Measurements from ENCODE around the gene PBX3.
"Not testable (repeated sequence)": the region's sequence is repeated elsewhere in the genome, so short reads cannot be mapped to it uniquely, and the experiment has no call there.

PBX3 gene

GRCh38 chr9:125823874-125824406 is 76.8 kb downstream of the PBX3 start:
- DNase-seq (ENCODE audit: low read depth), result not testable (repeated sequence)

GRCh38 chr9:125825762-125826161 is 78.6 kb downstream of the PBX3 start:
- no peak for DNase-seq (ENCODE audit: low read depth)

GRCh38 chr9:125826850-125827249 is 79.7 kb downstream of the PBX3 start:
- no peak for DNase-seq (ENCODE audit: low read depth)

- no peak for DNase-seq (ENCODE audit: low read depth)
These were observed 82.6 kb downstream of the PBX3 start for GRCh38 chr9:125829743-125830142.

GRCh38 chr9:125831054-125831453 is 83.9 kb downstream of the PBX3 start:
- no peak for DNase-seq (ENCODE audit: low read depth)

GRCh38 chr9:125831616-125832015 is 84.4 kb downstream of the PBX3 start:
- DNase-seq (ENCODE audit: low read depth), result no peak

GRCh38 chr9:125835655-125836054 is 88.5 kb downstream of the PBX3 start:
- no peak for DNase-seq (ENCODE audit: low read depth)

GRCh38 chr9:125839317-125839716 is 92.1 kb downstream of the PBX3 start:
- DNase-seq (ENCODE audit: low read depth), result no peak

GRCh38 chr9:125841444-125841843 is 94.3 kb downstream of the PBX3 start:
- no peak for DNase-seq (ENCODE audit: low read depth)

GRCh38 chr9:125842242-125842641 is 95.1 kb downstream of the PBX3 start:
- DNase-seq (ENCODE audit: low read depth), result no peak

GRCh38 chr9:125843646-125844045 is 96.5 kb downstream of the PBX3 start:
- DNase-seq (ENCODE audit: low read depth), result no peak

- DNase-seq (ENCODE audit: low read depth), result no peak
These were observed 97.4 kb downstream of the PBX3 start for GRCh38 chr9:125844611-125845010.

- no peak for DNase-seq (ENCODE audit: low read depth)
These were observed 98.2 kb downstream of the PBX3 start for GRCh38 chr9:125845271-125845808.

GRCh38 chr9:125847735-125848134 is 100.6 kb downstream of the PBX3 start:
- DNase-seq (ENCODE audit: low read depth), result no peak

- DNase-seq (ENCODE audit: low read depth), result no peak
These were observed 103.0 kb downstream of the PBX3 start for GRCh38 chr9:125850106-125850632.

- no peak for DNase-seq (ENCODE audit: low read depth)
These were observed 103.6 kb downstream of the PBX3 start for GRCh38 chr9:125850763-125851162.

- no peak for DNase-seq (ENCODE audit: low read depth)
These were observed 104.8 kb downstream of the PBX3 start for GRCh38 chr9:125851979-125852378.

- DNase-seq (ENCODE audit: low read depth), result no peak
These were observed 105.2 kb downstream of the PBX3 start for GRCh38 chr9:125852386-125852785.

- no peak for DNase-seq (ENCODE audit: low read depth)
These were observed 107.5 kb downstream of the PBX3 start for GRCh38 chr9:125854553-125855275.

- DNase-seq (ENCODE audit: low read depth), result no peak
These were observed 109.2 kb downstream of the PBX3 start for GRCh38 chr9:125856331-125856730.

GRCh38 chr9:125861405-125862058 is 114.4 kb downstream of the PBX3 start:
- no peak for DNase-seq (ENCODE audit: low read depth)

GRCh38 chr9:125863923-125864322 is 116.8 kb downstream of the PBX3 start:
- DNase-seq (ENCODE audit: low read depth), result no peak
